ENCODE data around the gene RPL29.

Gene RPL29

GRCh38 chr3:51957520-51958205 lies 38.0 kb downstream of the RPL29 start:
- DNase-seq (ENCODE audit: low read depth), result no peak
- TF ChIP-seq CTCF (conservative IDR thresholded peaks at IDR 0.05; ENCODE audit: low read depth, low read length), result no peak
- no peak overlapping the region for H3K4me3 ChIP-seq (ENCODE audit: low read length)

DNA sequence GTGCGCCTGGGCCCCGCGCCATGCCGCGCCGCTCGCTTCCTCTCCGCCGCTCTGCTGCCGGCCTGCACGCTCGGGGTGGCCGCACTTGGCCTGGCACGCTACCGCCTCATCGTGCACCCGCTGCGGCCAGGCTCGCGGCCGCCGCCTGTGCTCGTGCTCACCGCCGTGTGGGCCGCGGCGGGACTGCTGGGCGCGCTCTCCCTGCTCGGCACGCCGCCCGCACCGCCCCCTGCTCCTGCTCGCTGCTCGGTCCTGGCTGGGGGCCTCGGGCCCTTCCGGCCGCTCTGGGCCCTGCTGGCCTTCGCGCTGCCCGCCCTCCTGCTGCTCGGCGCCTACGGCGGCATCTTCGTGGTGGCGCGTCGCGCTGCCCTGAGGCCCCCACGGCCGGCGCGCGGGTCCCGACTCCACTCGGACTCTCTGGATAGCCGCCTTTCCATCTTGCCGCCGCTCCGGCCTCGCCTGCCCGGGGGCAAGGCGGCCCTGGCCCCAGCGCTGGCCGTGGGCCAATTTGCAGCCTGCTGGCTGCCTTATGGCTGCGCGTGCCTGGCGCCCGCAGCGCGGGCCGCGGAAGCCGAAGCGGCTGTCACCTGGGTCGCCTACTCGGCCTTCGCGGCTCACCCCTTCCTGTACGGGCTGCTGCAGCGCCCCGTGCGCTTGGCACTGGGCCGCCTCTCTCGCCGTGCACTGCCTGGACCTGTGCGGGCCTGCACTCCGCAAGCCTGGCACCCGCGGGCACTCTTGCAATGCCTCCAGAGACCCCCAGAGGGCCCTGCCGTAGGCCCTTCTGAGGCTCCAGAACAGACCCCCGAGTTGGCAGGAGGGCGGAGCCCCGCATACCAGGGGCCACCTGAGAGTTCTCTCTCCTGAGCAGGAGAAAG lies 39.6 kb downstream of the RPL29 start:
- no peak overlapping the region for H3K4me3 ChIP-seq (ENCODE audit: low read length)
- DNase-seq (ENCODE audit: low read depth), result no peak

GRCh38 chr3:51955175-51955892 lies 40.4 kb downstream of the RPL29 start, which contains the start of gene GPR62:
GPR62 (plus strand) TSS chr3:51955381; CDS start chr3:51955653, 272 bp downstream.
- H3K4me3 ChIP-seq (ENCODE audit: low read length), result no peak within 1 kb of the TSS
- no peak for DNase-seq (ENCODE audit: low read depth)
- no peak for TF ChIP-seq CTCF (conservative IDR thresholded peaks at IDR 0.05; ENCODE audit: low read depth, low read length)

More for the DNA sequence above, 39.6 kb downstream of the RPL29 start:
- peak; percentile 72 for TF ChIP-seq CTCF (conservative IDR thresholded peaks at IDR 0.05; ENCODE audit: low read depth, low read length)

- TF ChIP-seq CTCF (conservative IDR thresholded peaks at IDR 0.05; ENCODE audit: low read depth, low read length), result no peak
- no peak overlapping the region for H3K4me3 ChIP-seq (ENCODE audit: low read length)
- no peak for DNase-seq (ENCODE audit: low read depth)
These were observed 41.0 kb downstream of the RPL29 start for GRCh38 chr3:51954713-51955112.

- no peak overlapping the region for H3K4me3 ChIP-seq (ENCODE audit: low read length)
- no peak for DNase-seq (ENCODE audit: low read depth)
- no peak for TF ChIP-seq CTCF (conservative IDR thresholded peaks at IDR 0.05; ENCODE audit: low read depth, low read length)
These were observed 41.6 kb downstream of the RPL29 start for GRCh38 chr3:51954105-51954504.

- no peak for TF ChIP-seq CTCF (conservative IDR thresholded peaks at IDR 0.05; ENCODE audit: low read depth, low read length)
- no peak for DNase-seq (ENCODE audit: low read depth)
- H3K4me3 ChIP-seq (ENCODE audit: low read length), result no peak overlapping the region
These were observed 42.2 kb downstream of the RPL29 start for GRCh38 chr3:51953445-51953844.
